ENCODE data around the gene MACROD2.
A peak's percentile ranks its signal among the peaks of the same experiment; 100 is the strongest.

MACROD2 gene

GRCh38 chr20:14958626-14959025 lies 963.3 kb downstream of the MACROD2 start:
- no peak for DNase-seq (ENCODE audit: extremely low read depth, low read depth)
- no peak for TF ChIP-seq CTCF (IDR thresholded peaks at IDR 0.05; ENCODE audit: low read depth, low read length, missing control alignments)
- no peak overlapping the region for H3K4me3 ChIP-seq (replicated peaks; ENCODE audit: low read depth, low read length)

- H3K4me3 ChIP-seq (replicated peaks; ENCODE audit: low read depth, low read length) = no peak overlapping the region
- TF ChIP-seq CTCF (IDR thresholded peaks at IDR 0.05; ENCODE audit: low read depth, low read length, missing control alignments) = no peak
- DNase-seq (ENCODE audit: extremely low read depth, low read depth) = no peak
These were observed 964.5 kb downstream of the MACROD2 start for GRCh38 chr20:14959506-14960475.

GRCh38 chr20:14960831-14961230 lies 965.5 kb downstream of the MACROD2 start:
- no peak for DNase-seq (ENCODE audit: extremely low read depth, low read depth)
- H3K4me3 ChIP-seq (replicated peaks; ENCODE audit: low read depth, low read length) = no peak overlapping the region
- no peak for TF ChIP-seq CTCF (IDR thresholded peaks at IDR 0.05; ENCODE audit: low read depth, low read length, missing control alignments)

GRCh38 chr20:14963262-14963663 lies 967.9 kb downstream of the MACROD2 start:
- TF ChIP-seq CTCF (IDR thresholded peaks at IDR 0.05; ENCODE audit: low read depth, low read length, missing control alignments) = no peak
- DNase-seq (ENCODE audit: extremely low read depth, low read depth) = peak; percentile 11

GRCh38 chr20:14966203-14966602 lies 970.9 kb downstream of the MACROD2 start:
- no peak for DNase-seq (ENCODE audit: extremely low read depth, low read depth)
- no peak for TF ChIP-seq CTCF (IDR thresholded peaks at IDR 0.05; ENCODE audit: low read depth, low read length, missing control alignments)
- no peak overlapping the region for H3K4me3 ChIP-seq (replicated peaks; ENCODE audit: low read depth, low read length)

More at GRCh38 chr20:14963262-14963663, 967.9 kb downstream of the MACROD2 start:
- no peak overlapping the region for H3K4me3 ChIP-seq (replicated peaks; ENCODE audit: low read depth, low read length)

- no peak for TF ChIP-seq CTCF (IDR thresholded peaks at IDR 0.05; ENCODE audit: low read depth, low read length, missing control alignments)
- DNase-seq (ENCODE audit: extremely low read depth, low read depth) = no peak
- no peak overlapping the region for H3K4me3 ChIP-seq (replicated peaks; ENCODE audit: low read depth, low read length)
These were observed 971.5 kb downstream of the MACROD2 start for GRCh38 chr20:14966808-14967207.

All from HFF-Myc (cell line).